ENCODE data around the gene NEAT1. TPM values are rescaled to one million over a fixed set of nuclear protein-coding genes. Genes with fewer than 3 reads are reported as not detected.

NEAT1 gene
- total and polyA plus RNA-seq, 2 of the 8 experiments (the other 6 are each of a cell fraction or from before 2014, with no cell fraction given) = 2.4 to 10.7 TPM

DNA sequence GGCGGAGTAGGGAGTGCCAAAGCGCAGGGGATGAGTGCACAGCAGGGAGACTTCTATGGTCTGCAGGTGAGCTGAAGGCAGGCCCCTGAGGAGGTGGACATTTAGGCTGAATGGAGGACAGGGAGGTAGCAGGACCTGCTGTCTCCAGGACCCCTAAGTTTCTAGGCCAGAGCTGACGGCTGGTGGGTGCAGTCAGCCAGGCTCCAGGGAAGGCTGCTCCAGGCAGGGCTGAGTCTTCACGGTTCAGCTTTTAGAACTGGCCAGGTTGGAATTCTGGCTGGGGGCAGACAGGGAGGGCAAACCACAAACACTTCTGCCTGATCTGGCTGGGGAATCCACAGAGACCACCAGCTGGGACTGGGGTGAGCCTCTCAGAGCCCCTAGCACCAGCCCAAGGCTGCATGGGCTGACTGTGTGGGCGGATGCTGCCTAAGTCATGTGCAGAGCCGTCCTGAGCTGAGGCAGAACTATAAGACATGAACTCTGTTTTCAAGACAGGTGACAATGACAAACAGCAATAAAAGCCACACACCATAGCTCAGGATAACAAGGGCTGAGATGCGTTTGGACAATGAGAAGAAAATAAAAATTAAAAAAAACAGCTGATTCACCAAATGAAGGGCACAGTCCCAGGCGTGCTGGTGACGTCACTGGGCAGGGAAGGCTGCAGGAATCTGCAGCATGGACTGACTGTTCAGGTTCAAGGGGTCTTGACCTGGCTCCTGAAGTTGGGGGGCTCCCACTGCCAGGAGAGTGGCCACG, 65.9 kb downstream of the NEAT1 start (continued):
- TF ChIP-seq, protein P1, sequence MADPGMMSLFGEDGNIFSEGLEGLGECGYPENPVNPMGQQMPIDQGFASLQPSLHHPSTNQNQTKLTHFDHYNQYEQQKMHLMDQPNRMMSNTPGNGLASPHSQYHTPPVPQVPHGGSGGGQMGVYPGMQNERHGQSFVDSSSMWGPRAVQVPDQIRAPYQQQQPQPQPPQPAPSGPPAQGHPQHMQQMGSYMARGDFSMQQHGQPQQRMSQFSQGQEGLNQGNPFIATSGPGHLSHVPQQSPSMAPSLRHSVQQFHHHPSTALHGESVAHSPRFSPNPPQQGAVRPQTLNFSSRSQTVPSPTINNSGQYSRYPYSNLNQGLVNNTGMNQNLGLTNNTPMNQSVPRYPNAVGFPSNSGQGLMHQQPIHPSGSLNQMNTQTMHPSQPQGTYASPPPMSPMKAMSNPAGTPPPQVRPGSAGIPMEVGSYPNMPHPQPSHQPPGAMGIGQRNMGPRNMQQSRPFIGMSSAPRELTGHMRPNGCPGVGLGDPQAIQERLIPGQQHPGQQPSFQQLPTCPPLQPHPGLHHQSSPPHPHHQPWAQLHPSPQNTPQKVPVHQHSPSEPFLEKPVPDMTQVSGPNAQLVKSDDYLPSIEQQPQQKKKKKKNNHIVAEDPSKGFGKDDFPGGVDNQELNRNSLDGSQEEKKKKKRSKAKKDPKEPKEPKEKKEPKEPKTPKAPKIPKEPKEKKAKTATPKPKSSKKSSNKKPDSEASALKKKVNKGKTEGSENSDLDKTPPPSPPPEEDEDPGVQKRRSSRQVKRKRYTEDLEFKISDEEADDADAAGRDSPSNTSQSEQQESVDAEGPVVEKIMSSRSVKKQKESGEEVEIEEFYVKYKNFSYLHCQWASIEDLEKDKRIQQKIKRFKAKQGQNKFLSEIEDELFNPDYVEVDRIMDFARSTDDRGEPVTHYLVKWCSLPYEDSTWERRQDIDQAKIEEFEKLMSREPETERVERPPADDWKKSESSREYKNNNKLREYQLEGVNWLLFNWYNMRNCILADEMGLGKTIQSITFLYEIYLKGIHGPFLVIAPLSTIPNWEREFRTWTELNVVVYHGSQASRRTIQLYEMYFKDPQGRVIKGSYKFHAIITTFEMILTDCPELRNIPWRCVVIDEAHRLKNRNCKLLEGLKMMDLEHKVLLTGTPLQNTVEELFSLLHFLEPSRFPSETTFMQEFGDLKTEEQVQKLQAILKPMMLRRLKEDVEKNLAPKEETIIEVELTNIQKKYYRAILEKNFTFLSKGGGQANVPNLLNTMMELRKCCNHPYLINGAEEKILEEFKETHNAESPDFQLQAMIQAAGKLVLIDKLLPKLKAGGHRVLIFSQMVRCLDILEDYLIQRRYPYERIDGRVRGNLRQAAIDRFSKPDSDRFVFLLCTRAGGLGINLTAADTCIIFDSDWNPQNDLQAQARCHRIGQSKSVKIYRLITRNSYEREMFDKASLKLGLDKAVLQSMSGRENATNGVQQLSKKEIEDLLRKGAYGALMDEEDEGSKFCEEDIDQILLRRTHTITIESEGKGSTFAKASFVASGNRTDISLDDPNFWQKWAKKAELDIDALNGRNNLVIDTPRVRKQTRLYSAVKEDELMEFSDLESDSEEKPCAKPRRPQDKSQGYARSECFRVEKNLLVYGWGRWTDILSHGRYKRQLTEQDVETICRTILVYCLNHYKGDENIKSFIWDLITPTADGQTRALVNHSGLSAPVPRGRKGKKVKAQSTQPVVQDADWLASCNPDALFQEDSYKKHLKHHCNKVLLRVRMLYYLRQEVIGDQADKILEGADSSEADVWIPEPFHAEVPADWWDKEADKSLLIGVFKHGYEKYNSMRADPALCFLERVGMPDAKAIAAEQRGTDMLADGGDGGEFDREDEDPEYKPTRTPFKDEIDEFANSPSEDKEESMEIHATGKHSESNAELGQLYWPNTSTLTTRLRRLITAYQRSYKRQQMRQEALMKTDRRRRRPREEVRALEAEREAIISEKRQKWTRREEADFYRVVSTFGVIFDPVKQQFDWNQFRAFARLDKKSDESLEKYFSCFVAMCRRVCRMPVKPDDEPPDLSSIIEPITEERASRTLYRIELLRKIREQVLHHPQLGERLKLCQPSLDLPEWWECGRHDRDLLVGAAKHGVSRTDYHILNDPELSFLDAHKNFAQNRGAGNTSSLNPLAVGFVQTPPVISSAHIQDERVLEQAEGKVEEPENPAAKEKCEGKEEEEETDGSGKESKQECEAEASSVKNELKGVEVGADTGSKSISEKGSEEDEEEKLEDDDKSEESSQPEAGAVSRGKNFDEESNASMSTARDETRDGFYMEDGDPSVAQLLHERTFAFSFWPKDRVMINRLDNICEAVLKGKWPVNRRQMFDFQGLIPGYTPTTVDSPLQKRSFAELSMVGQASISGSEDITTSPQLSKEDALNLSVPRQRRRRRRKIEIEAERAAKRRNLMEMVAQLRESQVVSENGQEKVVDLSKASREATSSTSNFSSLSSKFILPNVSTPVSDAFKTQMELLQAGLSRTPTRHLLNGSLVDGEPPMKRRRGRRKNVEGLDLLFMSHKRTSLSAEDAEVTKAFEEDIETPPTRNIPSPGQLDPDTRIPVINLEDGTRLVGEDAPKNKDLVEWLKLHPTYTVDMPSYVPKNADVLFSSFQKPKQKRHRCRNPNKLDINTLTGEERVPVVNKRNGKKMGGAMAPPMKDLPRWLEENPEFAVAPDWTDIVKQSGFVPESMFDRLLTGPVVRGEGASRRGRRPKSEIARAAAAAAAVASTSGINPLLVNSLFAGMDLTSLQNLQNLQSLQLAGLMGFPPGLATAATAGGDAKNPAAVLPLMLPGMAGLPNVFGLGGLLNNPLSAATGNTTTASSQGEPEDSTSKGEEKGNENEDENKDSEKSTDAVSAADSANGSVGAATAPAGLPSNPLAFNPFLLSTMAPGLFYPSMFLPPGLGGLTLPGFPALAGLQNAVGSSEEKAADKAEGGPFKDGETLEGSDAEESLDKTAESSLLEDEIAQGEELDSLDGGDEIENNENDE (IDR thresholded peaks at IDR 0.05; ENCODE audit: insufficient replicate concordance, low read length) = no peak
- TF ChIP-seq TEAD4 (IDR thresholded peaks at IDR 0.05; ENCODE audit: low read depth, low read length) = no peak
- TF ChIP-seq TAF7 (optimal IDR thresholded peaks at IDR 0.05; ENCODE audit: borderline replicate concordance, low read depth, low read length) = no peak
- TF ChIP-seq PHF8 (conservative IDR thresholded peaks at IDR 0.05; ENCODE audit: low read depth, low read length) = no peak
- TF ChIP-seq, protein P2, sequence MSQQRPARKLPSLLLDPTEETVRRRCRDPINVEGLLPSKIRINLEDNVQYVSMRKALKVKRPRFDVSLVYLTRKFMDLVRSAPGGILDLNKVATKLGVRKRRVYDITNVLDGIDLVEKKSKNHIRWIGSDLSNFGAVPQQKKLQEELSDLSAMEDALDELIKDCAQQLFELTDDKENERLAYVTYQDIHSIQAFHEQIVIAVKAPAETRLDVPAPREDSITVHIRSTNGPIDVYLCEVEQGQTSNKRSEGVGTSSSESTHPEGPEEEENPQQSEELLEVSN (IDR thresholded peaks at IDR 0.05) = no peak
- TF ChIP-seq SP2 (IDR thresholded peaks at IDR 0.05; ENCODE audit: low read length) = no peak
- TF ChIP-seq BACH1 (IDR thresholded peaks at IDR 0.05; ENCODE audit: low read length) = peak; percentile 32; the same call in 1 of the 2 replicates
- TF ChIP-seq ZNF274 (IDR thresholded peaks at IDR 0.05; ENCODE audit: borderline replicate concordance, extremely low read depth, low read length) = no peak
- no peak for TF ChIP-seq CHD2 (IDR thresholded peaks at IDR 0.05; ENCODE audit: low read length)
- TF ChIP-seq EGR1 (IDR thresholded peaks at IDR 0.05; ENCODE audit: borderline replicate concordance, low read depth, low read length) = peak; percentile 86; the same call in 1 of the 2 replicates

Measured in H1 (cell line).